ENCODE results near the gene HOXC9. TPM values are rescaled to one million over a fixed set of nuclear protein-coding genes. Genes with fewer than 3 reads are reported as not detected.

HOXC9 gene
- 7.8 and 8.8 TPM in 2 replicates for total RNA-seq (2014; rRNA removed)
- 12.1 TPM for polyA plus RNA-seq (2012)

GRCh38 chr12:54000116-54001114 is at the start of gene HOXC9:
Gene HOXC9, plus strand, starts transcription at chr12:54000161. Its CDS starts 28 bp downstream, at chr12:54000189.
- peak; percentile 52 for DNase-seq (ENCODE audit: low read depth)

GRCh38 chr12:53950437-53950773 is 49.6 kb upstream of the HOXC9 start:
- DNase-seq (ENCODE audit: low read depth) = no peak

- no peak for DNase-seq (ENCODE audit: low read depth)
These were observed 49.0 kb upstream of the HOXC9 start for GRCh38 chr12:53950789-53951576.

- no peak for DNase-seq (ENCODE audit: low read depth)
These were observed 48.2 kb upstream of the HOXC9 start for GRCh38 chr12:53951577-53952334.

- DNase-seq (ENCODE audit: low read depth) = no peak
These were observed 47.6 kb upstream of the HOXC9 start for GRCh38 chr12:53952335-53952694.

GRCh38 chr12:53952871-53953734 is 46.9 kb upstream of the HOXC9 start:
- DNase-seq (ENCODE audit: low read depth) = no peak

GRCh38 chr12:53953831-53954693 is 45.9 kb upstream of the HOXC9 start:
- DNase-seq (ENCODE audit: low read depth) = no peak

- DNase-seq (ENCODE audit: low read depth) = no peak
These were observed 45.3 kb upstream of the HOXC9 start, which contains the start of gene HOXC12 for GRCh38 chr12:53954694-53955035. Gene HOXC12, plus strand, starts transcription at chr12:53954903. Its CDS starts 27 bp downstream, at chr12:53954930.

GRCh38 chr12:53955036-53955775 is 44.8 kb upstream of the HOXC9 start:
- no peak for DNase-seq (ENCODE audit: low read depth)

GRCh38 chr12:53955776-53956250 is 44.1 kb upstream of the HOXC9 start:
- DNase-seq (ENCODE audit: low read depth) = no peak

- no peak for DNase-seq (ENCODE audit: low read depth)
These were observed 43.6 kb upstream of the HOXC9 start for GRCh38 chr12:53956251-53956887.

GRCh38 chr12:53956914-53957536 is 42.9 kb upstream of the HOXC9 start:
- DNase-seq (ENCODE audit: low read depth) = no peak

GRCh38 chr12:53958128-53958527 is 41.8 kb upstream of the HOXC9 start:
- DNase-seq (ENCODE audit: low read depth) = no peak

GRCh38 chr12:53959314-53959713 is 40.6 kb upstream of the HOXC9 start:
- no peak for DNase-seq (ENCODE audit: low read depth)

GRCh38 chr12:53960187-53961024 is 39.6 kb upstream of the HOXC9 start:
- no peak for DNase-seq (ENCODE audit: low read depth)

GRCh38 chr12:53961025-53961761 is 38.8 kb upstream of the HOXC9 start:
- peak; percentile 44 for DNase-seq (ENCODE audit: low read depth)

All from LHCN-M2 (cell line).